Testis (tissue), 3 donors: ENCODE data around the gene RTN4RL1. TPM values are rescaled to one million over a fixed set of nuclear protein-coding genes. Genes with fewer than 3 reads are reported as not detected.

Experiments
- DNase-seq: peaks from one replicate; pipeline ENCODE4 v3.0.0-alpha.2; 2019
- H3K27ac ChIP-seq, 2 donors: fragments of 200-600 bp; sonication (generic); one replicate each; pipeline ENCODE4 v1.5.1; 2019
- H3K27me3 ChIP-seq: fragments of 200-600 bp; sonication (generic); one replicate; pipeline ENCODE4 v1.5.1; 2019
- H3K36me3 ChIP-seq: fragments of 200-600 bp; sonication (generic); one replicate; pipeline ENCODE4 v1.5.1; 2017; ENCODE audit warnings: low read depth; ENCODE audit errors: missing control alignments
- H3K4me1 ChIP-seq: fragments of 200-600 bp; sonication (generic); one replicate; pipeline ENCODE4 v1.5.1; 2019
- H3K4me3 ChIP-seq, 2 donors: fragments of 200-600 bp; sonication (generic); one replicate each; pipeline ENCODE4 v1.5.1; 2017 to 2019
- H3K9me3 ChIP-seq: fragments of 200-600 bp; sonication (generic); one replicate; pipeline ENCODE4 v1.5.1; 2017
- POLR2A ChIP-seq: fragments of 450-650 bp; IDR thresholded peaks from one replicate; pipeline ENCODE4 v1.6.1; 2017; ENCODE audit warnings: antibody characterized with exemption, mild to moderate bottlenecking, moderate library complexity
- WGBS, 2 donors: methylation state at CpG; one replicate each; pipeline ENCODE4 v1.1.5; 2018; 5-methylcytosine and 5-hydroxymethylcytosine counted together
- intact Hi-C: fragments of 100-400 bp; cut with DNase I; formaldehyde crosslinking; loops from one replicate; pipeline ENCODE4 v1.15.1; 2023; ENCODE audit warnings: low total_unique reads
- polyA plus RNA-seq: library from polyadenylated mRNA; stranded (reverse); fragments of 350-450 nt; fragmentation: Illumina TruSeq; extraction: RNeasy Lipid Tissue Mini Kit (QIAGEN cat#74804); gene quantifications from one replicate; pipeline ENCODE4 v1.2.3, GENCODE V29; 2014; ENCODE audit warnings: low read depth, low replicate concordance; ENCODE audit not compliant: insufficient read depth
- total RNA-seq, 2 donors: library from RNA; depleted of rRNA; stranded (reverse); fragments of >200 nt; gene quantifications; one replicate each; pipeline ENCODE4 v1.2.3, GENCODE V29; 2016
- TF ChIP-seq, protein P1 (sequence below), 3 experiments: fragments of 450-650 bp in 2 of 3; fragments of 200-600 bp in 1 of 3; sonication (generic) in 1 of 3; IDR thresholded peaks; one replicate each; pipeline ENCODE4 v1.5.1; 2016 to 2019; ENCODE audit warnings: antibody characterized with exemption in 3 of 3, mild to moderate bottlenecking in 2 of 3, moderate library complexity in 1 of 3

RTN4RL1 gene
- total and polyA plus RNA-seq, 3 donors from 2014 or later: 1.7 to 1.8 (median 1.8) TPM

GRCh38 chr17:2023256-2023655 is 1.9 kb downstream of the RTN4RL1 start:
- Histone ChIP-seq H3K4me1 (peaks cover 18% of the 10 kb centered on the region), H3K27ac (no peak overlapping the region), H3K4me3 (peak overlapping the region; percentile 52 to 69), H3K36me3 (no peaks in the 10 kb centered on the region), H3K27me3 (no peaks in the 10 kb centered on the region), H3K9me3 (no peaks in the 10 kb centered on the region)
- DNase-seq: no peak
- TF ChIP-seq, protein P1, sequence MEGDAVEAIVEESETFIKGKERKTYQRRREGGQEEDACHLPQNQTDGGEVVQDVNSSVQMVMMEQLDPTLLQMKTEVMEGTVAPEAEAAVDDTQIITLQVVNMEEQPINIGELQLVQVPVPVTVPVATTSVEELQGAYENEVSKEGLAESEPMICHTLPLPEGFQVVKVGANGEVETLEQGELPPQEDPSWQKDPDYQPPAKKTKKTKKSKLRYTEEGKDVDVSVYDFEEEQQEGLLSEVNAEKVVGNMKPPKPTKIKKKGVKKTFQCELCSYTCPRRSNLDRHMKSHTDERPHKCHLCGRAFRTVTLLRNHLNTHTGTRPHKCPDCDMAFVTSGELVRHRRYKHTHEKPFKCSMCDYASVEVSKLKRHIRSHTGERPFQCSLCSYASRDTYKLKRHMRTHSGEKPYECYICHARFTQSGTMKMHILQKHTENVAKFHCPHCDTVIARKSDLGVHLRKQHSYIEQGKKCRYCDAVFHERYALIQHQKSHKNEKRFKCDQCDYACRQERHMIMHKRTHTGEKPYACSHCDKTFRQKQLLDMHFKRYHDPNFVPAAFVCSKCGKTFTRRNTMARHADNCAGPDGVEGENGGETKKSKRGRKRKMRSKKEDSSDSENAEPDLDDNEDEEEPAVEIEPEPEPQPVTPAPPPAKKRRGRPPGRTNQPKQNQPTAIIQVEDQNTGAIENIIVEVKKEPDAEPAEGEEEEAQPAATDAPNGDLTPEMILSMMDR (IDR thresholded peaks at IDR 0.05): no peak
- no peak for TF ChIP-seq POLR2A
- 47 to 55% methylated on average over 16 of the region's 16 CpGs for WGBS, 2 donors
- intact Hi-C loops: no loop called here

- Histone ChIP-seq H3K4me1 (peaks cover 18% of the 10 kb centered on the region), H3K27ac (no peak overlapping the region), H3K27me3 (no peaks in the 10 kb centered on the region), H3K9me3 (no peaks in the 10 kb centered on the region), H3K4me3 (peak overlapping the region; percentile 52 to 69), H3K36me3 (no peaks in the 10 kb centered on the region)
- WGBS, 2 donors: 64 to 75% methylated on average over 10 to 15 of the region's 15 CpGs
- intact Hi-C loops: no loop called here
- no peak for TF ChIP-seq POLR2A
- TF ChIP-seq, protein P1 (IDR thresholded peaks at IDR 0.05): no peak
- no peak for DNase-seq
Observed at GRCh38 chr17:2022647-2023240, 2.4 kb downstream of the RTN4RL1 start.

DNA sequence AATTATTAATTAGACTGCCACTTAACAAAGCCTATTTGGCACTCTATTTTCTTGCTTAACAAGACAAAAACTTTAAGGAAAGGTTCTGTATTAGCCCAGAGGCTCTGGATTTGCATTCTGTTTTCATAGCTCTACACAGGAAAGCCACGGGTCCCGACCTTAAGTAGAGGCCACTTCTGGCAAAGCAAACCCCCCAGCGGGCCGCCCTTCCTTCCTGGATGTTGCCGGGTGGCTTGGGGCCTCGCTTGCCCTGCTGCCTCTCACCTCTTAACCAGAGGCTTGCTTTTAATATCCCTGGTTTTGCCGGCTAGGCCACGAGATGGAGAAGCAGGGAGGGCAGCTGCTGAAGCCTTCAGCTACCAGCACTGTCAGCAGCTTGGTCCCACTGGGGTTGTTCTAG is 4.4 kb downstream of the RTN4RL1 start:
- no peak overlapping the region for H3K27ac ChIP-seq
- H3K36me3 ChIP-seq: no peaks in the 10 kb centered on the region
- no peak for TF ChIP-seq POLR2A
- TF ChIP-seq, protein P1 (IDR thresholded peaks at IDR 0.05): no peak
- 46 to 73% methylated on average over 6 to 8 of the region's 8 CpGs for WGBS, 2 donors
- H3K27me3 ChIP-seq: no peaks in the 10 kb centered on the region
- intact Hi-C loops: no loop called here
- no peaks in the 10 kb centered on the region for H3K9me3 ChIP-seq
- peaks cover 16% of the 10 kb centered on the region for H3K4me1 ChIP-seq
- no peak overlapping the region for H3K4me3 ChIP-seq
- no peak for DNase-seq

GRCh38 chr17:2019723-2020122 is 5.4 kb downstream of the RTN4RL1 start:
- WGBS, 2 donors: 85 to 93% methylated on average over 8 of the region's 8 CpGs
- intact Hi-C loops: no loop called here
- Histone ChIP-seq H3K9me3 (no peaks in the 10 kb centered on the region), H3K4me1 (peaks cover 13% of the 10 kb centered on the region), H3K36me3 (no peaks in the 10 kb centered on the region), H3K27me3 (no peaks in the 10 kb centered on the region), H3K4me3 (no peak overlapping the region), H3K27ac (no peak overlapping the region)
- DNase-seq: no peak
- no peak for TF ChIP-seq POLR2A
- TF ChIP-seq, protein P1 (IDR thresholded peaks at IDR 0.05): no peak
